Fibroblast of pulmonary artery (primary cell): ENCODE results near the gene LAMC1.

ENCODE experiments used
- DNase-seq: peaks from one replicate; pipeline ENCODE4 v3.0.0-alpha.2; 2010; ENCODE audit warnings: low read depth
- H3K4me3 ChIP-seq: replicated peaks from 2 replicates; pipeline ENCODE4 v1.5.1; 2011; ENCODE audit warnings: low read depth, mild to moderate bottlenecking, control low read depth, low read length, moderate library complexity
- CTCF ChIP-seq: IDR thresholded peaks from 2 replicates; pipeline ENCODE4 v1.5.1; 2011; ENCODE audit warnings: mild to moderate bottlenecking, control low read depth, low read length, inconsistent platforms; ENCODE audit errors: missing control alignments

Gene LAMC1

GRCh38 chr1:183089025-183089639 lies 65.9 kb downstream of the LAMC1 start:
- TF ChIP-seq CTCF = no peak
- DNase-seq = no peak
- H3K4me3 ChIP-seq = no peak overlapping the region

- no peak for TF ChIP-seq CTCF
- H3K4me3 ChIP-seq = no peak overlapping the region
- peak; percentile 83 for DNase-seq
Measured at GRCh38 chr1:183090391-183091006, 67.3 kb downstream of the LAMC1 start.

GRCh38 chr1:183091181-183091580 lies 68.0 kb downstream of the LAMC1 start:
- DNase-seq = no peak
- H3K4me3 ChIP-seq = no peak overlapping the region
- TF ChIP-seq CTCF = no peak

- no peak overlapping the region for H3K4me3 ChIP-seq
- DNase-seq = no peak
- TF ChIP-seq CTCF = no peak
Measured at GRCh38 chr1:183092350-183092749, 69.1 kb downstream of the LAMC1 start.

GRCh38 chr1:183093066-183093668 lies 69.9 kb downstream of the LAMC1 start:
- TF ChIP-seq CTCF = no peak
- no peak for DNase-seq
- H3K4me3 ChIP-seq = no peak overlapping the region

- no peak overlapping the region for H3K4me3 ChIP-seq
- TF ChIP-seq CTCF = no peak
- peak; percentile 33 for DNase-seq
Measured at GRCh38 chr1:183093786-183094298, 70.6 kb downstream of the LAMC1 start.
